ENCODE results near the gene YOD1.

GRCh38 chr1:207089627-207090355 lies 38.8 kb upstream of the YOD1 start:
- TF ChIP-seq REST (IDR thresholded peaks at IDR 0.05; ENCODE audit: low read depth, low read length) (no peak), SMC3 (IDR thresholded peaks at IDR 0.05; ENCODE audit: borderline replicate concordance, low read length) (no peak)
